MV-4-11 (cell line): ENCODE results near the gene KLHDC7B.

Experiments
- DNase-seq: peaks from one replicate; lab custom pipeline; 2025; lab: John Stamatoyannopoulos, UW

The KLHDC7B gene

GRCh38 chr22:50545522-50546325 lies at the start of gene KLHDC7B:
Gene KLHDC7B (plus strand): TSS chr22:50545899. CDS start chr22:50546244, 345 bp downstream.
- DNase-seq: no peak

- DNase-seq: no peak
Observed at GRCh38 chr22:50497093-50497492, 48.6 kb upstream of the KLHDC7B start.

GRCh38 chr22:50498322-50498890 lies 47.3 kb upstream of the KLHDC7B start:
- DNase-seq: peak; percentile 62

- DNase-seq: no peak
Observed at GRCh38 chr22:50500452-50500851, 45.2 kb upstream of the KLHDC7B start.

- no peak for DNase-seq
Observed at GRCh38 chr22:50502096-50502495, 43.6 kb upstream of the KLHDC7B start.

- DNase-seq: no peak
Observed at GRCh38 chr22:50502628-50503474, 42.8 kb upstream of the KLHDC7B start.

GRCh38 chr22:50503475-50504145 lies 42.1 kb upstream of the KLHDC7B start:
- no peak for DNase-seq

- DNase-seq: no peak
Observed at GRCh38 chr22:50504369-50505211, 41.1 kb upstream of the KLHDC7B start.

GRCh38 chr22:50505276-50505775 lies 40.4 kb upstream of the KLHDC7B start:
- DNase-seq: no peak

GRCh38 chr22:50505776-50506610 lies 39.7 kb upstream of the KLHDC7B start:
- DNase-seq: no peak

GRCh38 chr22:50506611-50507420 lies 38.9 kb upstream of the KLHDC7B start:
- no peak for DNase-seq

- peak; percentile 80 for DNase-seq
Observed at GRCh38 chr22:50507421-50507990, 38.2 kb upstream of the KLHDC7B start, which contains the start of gene LMF2. Gene LMF2 (minus strand): TSS chr22:50507702. CDS start chr22:50507675, 27 bp downstream.

GRCh38 chr22:50507991-50508884 lies 37.5 kb upstream of the KLHDC7B start, which contains the start of gene NCAPH2:
Gene NCAPH2 (plus strand): TSS chr22:50508224. CDS start chr22:50508338, 114 bp downstream.
- DNase-seq: peak; percentile 91

- no peak for DNase-seq
Observed at GRCh38 chr22:50508897-50509296, 36.8 kb upstream of the KLHDC7B start.

GRCh38 chr22:50513175-50513574 lies 32.5 kb upstream of the KLHDC7B start:
- no peak for DNase-seq

- no peak for DNase-seq
Observed at GRCh38 chr22:50516068-50516467, 29.6 kb upstream of the KLHDC7B start.

GRCh38 chr22:50516891-50517290 lies 28.8 kb upstream of the KLHDC7B start:
- DNase-seq: no peak
